B cell (primary cell): Measurements from ENCODE around the gene TEAD3. TPM values are rescaled to one million over a fixed set of nuclear protein-coding genes. Genes with fewer than 3 reads are reported as not detected.

ENCODE experiments used
- ATAC-seq: fragments of 200-7000 bp; cut with Tn5 transposase; one replicate; pipeline ENCODE4 v1.10.0; 2021; ENCODE audit warnings: low read depth, mild to moderate bottlenecking, moderate number of reproducible peaks, moderate library complexity
- CTCF ChIA-PET: fragments of 350-600 bp; sonication (Branson Sonifier 250); formaldehyde crosslinking; loops from one replicate; lab custom pipeline; 2021; ENCODE audit warnings: antibody characterized with exemption, inconsistent platforms; lab: Charles Lee
- POLR2A ChIA-PET: fragments of 350-600 bp; sonication (Branson Sonifier 250); formaldehyde crosslinking; loops from one replicate; lab custom pipeline; 2021; ENCODE audit warnings: antibody characterized with exemption; lab: Charles Lee
- DNase-seq: peaks from one replicate; pipeline ENCODE4 v3.0.0; 2013
- H2AFZ ChIP-seq: 2 replicates; pipeline ENCODE4 v1.6.1; 2012; ENCODE audit warnings: mild to moderate bottlenecking, low read depth, low read length; ENCODE audit not compliant: insufficient read depth, poor library complexity, severe bottlenecking
- H3K27ac ChIP-seq, 2 donors: 1 replicate in 1 of 2; 2 replicates in 1 of 2; pipeline ENCODE4 v1.5.1; 2012 to 2013; ENCODE audit warnings: low read length in 2 of 2, mild to moderate bottlenecking in 2 of 2, moderate library complexity in 1 of 2
- H3K27me3 ChIP-seq, 4 experiments: fragments of 200-600 bp in 1 of 4; sonication (generic) in 1 of 4; replicated peaks in 1 of 4; 1 replicate in 2 of 4; 2 replicates in 2 of 4; pipeline versions ENCODE4 v1.6.1 to v1.7.0; 2013 to 2016; ENCODE audit warnings: low read length in 3 of 4, mild to moderate bottlenecking in 2 of 4, mixed read lengths in 1 of 4, moderate library complexity in 1 of 4; ENCODE audit not compliant: insufficient read depth in 4 of 4, control insufficient read depth in 3 of 4; ENCODE audit errors: control extremely low read depth in 1 of 4
- H3K36me3 ChIP-seq, 2 experiments: replicated peaks in 1 of 2; 1 replicate in 1 of 2; 2 replicates in 1 of 2; pipeline versions ENCODE4 v1.6.1 to v1.7.1; 2013; ENCODE audit warnings: low read length in 1 of 2; ENCODE audit not compliant: insufficient read depth in 2 of 2, control insufficient read depth in 1 of 2; ENCODE audit errors: control extremely low read depth in 1 of 2, extremely low read depth in 1 of 2
- H3K4me1 ChIP-seq, 2 donors: fragments of 200-600 bp in 1 of 2; sonication (generic) in 1 of 2; 1 replicate in 1 of 2; 2 replicates in 1 of 2; pipeline versions ENCODE4 v1.5.1 to v1.6.1; 2013 to 2017; ENCODE audit warnings: low read length in 2 of 2; ENCODE audit not compliant: control insufficient read depth in 2 of 2, insufficient read depth in 2 of 2
- H3K4me2 ChIP-seq: replicated peaks from 2 replicates; pipeline ENCODE3; 2012; ENCODE audit warnings: mild to moderate bottlenecking, low read depth, low read length; ENCODE audit not compliant: poor library complexity, severe bottlenecking
- H3K4me3 ChIP-seq, 5 experiments: fragments of 200-600 bp in 1 of 5; sonication (generic) in 1 of 5; 1 replicate in 3 of 5; 2 replicates in 2 of 5; pipeline versions ENCODE4 v1.5.1 to v1.7.0; 2011 to 2016; ENCODE audit warnings: low read length in 4 of 5, mild to moderate bottlenecking in 4 of 5, low read depth in 2 of 5, control low read depth in 1 of 5, moderate library complexity in 1 of 5; ENCODE audit not compliant: insufficient read depth in 1 of 5; ENCODE audit errors: control extremely low read depth in 1 of 5, extremely low read depth in 1 of 5
- H3K79me2 ChIP-seq: fragments of 200-600 bp; sonication (generic); one replicate; pipeline ENCODE4 v1.6.0; 2016; ENCODE audit warnings: low read length; ENCODE audit not compliant: control insufficient read depth, insufficient read depth
- H3K9ac ChIP-seq: fragments of 200-600 bp; sonication (generic); 2 replicates; pipeline ENCODE4 v1.6.1; 2017; ENCODE audit warnings: mild to moderate bottlenecking, low read length, moderate library complexity
- H3K9me3 ChIP-seq, 3 donors: one replicate each; pipeline versions ENCODE4 v1.6.1 to v1.7.1; 2013; ENCODE audit warnings: low read length in 2 of 3; ENCODE audit not compliant: control insufficient read depth in 2 of 3, insufficient read depth in 1 of 3; ENCODE audit errors: control extremely low read depth in 1 of 3
- H4K20me1 ChIP-seq: 2 replicates; pipeline ENCODE4 v1.6.0; 2012; ENCODE audit warnings: mild to moderate bottlenecking, low read length; ENCODE audit not compliant: insufficient read depth, control insufficient read depth, poor library complexity, severe bottlenecking
- H3K27ac Mint-ChIP-seq: one replicate; pipeline ENCODE4 v1.8.0; 2021; ENCODE audit warnings: mixed read lengths
- H3K27me3 Mint-ChIP-seq: one replicate; pipeline ENCODE4 v1.8.0; 2021; ENCODE audit warnings: mixed read lengths
- H3K4me1 Mint-ChIP-seq: one replicate; pipeline ENCODE4 v1.8.0; 2021; ENCODE audit warnings: mixed read lengths
- H3K4me3 Mint-ChIP-seq: one replicate; pipeline ENCODE4 v1.8.0; 2021; ENCODE audit warnings: mixed read lengths
- H3K9me3 Mint-ChIP-seq: one replicate; pipeline ENCODE4 v1.8.0; 2022; ENCODE audit warnings: mixed read lengths; ENCODE audit not compliant: insufficient read depth
- CTCF ChIP-seq: fragments of 200-600 bp; IDR thresholded peaks from one replicate; pipeline ENCODE4 v1.8.0; 2022; ENCODE audit warnings: antibody characterized with exemption, mild to moderate bottlenecking
- EZH2 ChIP-seq: IDR thresholded peaks from 2 replicates; pipeline ENCODE4 v1.6.1; 2012; ENCODE audit warnings: borderline replicate concordance, low read depth, mild to moderate bottlenecking, moderate library complexity, low read length; ENCODE audit not compliant: insufficient read depth, poor library complexity, severe bottlenecking
- WGBS: methylation state at CpG from one replicate; pipeline ENCODE4 v1.1.5; 2013; ENCODE audit warnings: missing lambda C conversion rate; ENCODE audit not compliant: insufficient coverage; 5-methylcytosine and 5-hydroxymethylcytosine counted together
- intact Hi-C: fragments of 100-400 bp; cut with micrococcal nuclease; formaldehyde crosslinking; loops from one replicate; pipeline ENCODE4 v1.10.0; 2022
- polyA plus RNA-seq: library from polyadenylated mRNA; depleted of rRNA; stranded (reverse); fragments of >200 nt; gene quantifications from 2 replicates; pipeline ENCODE4 v1.2.3, GENCODE V29; 2012
- total RNA-seq, 2 donors: library from RNA; stranded (reverse); fragments of 120-200 nt in 1 of 2; gene quantifications; 1 replicate in 1 of 2; 2 replicates in 1 of 2; pipeline versions ENCODE4 v1.2.3 to v1.2.4, GENCODE V29; 2013 to 2022

Gene TEAD3
- total and polyA plus RNA-seq, 2 donors (not counting 1 experiment from before 2014, with no cell fraction given) = 0.17 TPM; not detected in 1

- Histone ChIP-seq H3K9me3 (peaks cover 0 to 7% (median 0%) of the 10 kb centered on the region in 3 donors), H3K9ac (peak overlapping the region; percentile 52), H3K4me2 (peak overlapping the region; percentile 99), H3K27ac (no peak overlapping the region), H4K20me1 (no peaks in the 10 kb centered on the region), H3K36me3 (no peaks in the 10 kb centered on the region), H3K4me3 (peak overlapping the region in 4 of 5 experiments; percentile 24 to 56 (median 48)), H3K79me2 (no peaks in the 10 kb centered on the region), H3K4me1 (peaks cover 14 to 22% of the 10 kb centered on the region in 2 donors), H2AFZ (peak overlapping the region; percentile 68), H3K27me3 (peaks cover 0 to 39% (median 16%) of the 10 kb centered on the region in 4 experiments)
- peak overlapping the region; percentile 77 for H3K4me3 Mint-ChIP-seq
- POLR2A ChIA-PET = interaction anchor here (1.0 kb wide), 2 partner anchors 26 to 28 kb away, joined by 3 read pairs; partner anchors contain the start of gene RPL10A
- peaks cover 21% of the 10 kb centered on the region for H3K4me1 Mint-ChIP-seq
- ATAC-seq = peak; percentile 10
- intact Hi-C loops = no loop called here
- TF ChIP-seq EZH2 (no peak), CTCF (no peak)
- H3K27me3 Mint-ChIP-seq = peaks cover 36% of the 10 kb centered on the region
- peak; percentile 40 for DNase-seq
- H3K27ac Mint-ChIP-seq = no peak overlapping the region
- CTCF ChIA-PET = interaction anchor here (0.6 to 2.4 kb wide), 2 partner anchors 27 to 201 kb away, joined by 3 to 8 read pairs; no protein-coding TSS in a partner anchor
- WGBS = 49% methylated on average over 44 of the region's 63 CpGs
- no peaks in the 10 kb centered on the region for H3K9me3 Mint-ChIP-seq
Measured at GRCh38 chr6:35496036-35496840, 641 bp downstream of the TEAD3 start.
